ENCODE data around the gene TACR3. TPM values are rescaled to one million over a fixed set of nuclear protein-coding genes. Genes with fewer than 3 reads are reported as not detected.
"Not testable (repeated sequence)": the region's sequence is repeated elsewhere in the genome, so short reads cannot be mapped to it uniquely, and the experiment has no call there.

TACR3 gene
- total RNA-seq, 1 donor from 2014 or later = not detected

- intact Hi-C loops (cut with micrococcal nuclease) = no loop called here
- no peak for DNase-seq
- no peak overlapping the region for H3K4me3 ChIP-seq
- no peaks in the 10 kb centered on the region for H3K9me3 ChIP-seq (replicated peaks)
- TF ChIP-seq, protein P1, sequence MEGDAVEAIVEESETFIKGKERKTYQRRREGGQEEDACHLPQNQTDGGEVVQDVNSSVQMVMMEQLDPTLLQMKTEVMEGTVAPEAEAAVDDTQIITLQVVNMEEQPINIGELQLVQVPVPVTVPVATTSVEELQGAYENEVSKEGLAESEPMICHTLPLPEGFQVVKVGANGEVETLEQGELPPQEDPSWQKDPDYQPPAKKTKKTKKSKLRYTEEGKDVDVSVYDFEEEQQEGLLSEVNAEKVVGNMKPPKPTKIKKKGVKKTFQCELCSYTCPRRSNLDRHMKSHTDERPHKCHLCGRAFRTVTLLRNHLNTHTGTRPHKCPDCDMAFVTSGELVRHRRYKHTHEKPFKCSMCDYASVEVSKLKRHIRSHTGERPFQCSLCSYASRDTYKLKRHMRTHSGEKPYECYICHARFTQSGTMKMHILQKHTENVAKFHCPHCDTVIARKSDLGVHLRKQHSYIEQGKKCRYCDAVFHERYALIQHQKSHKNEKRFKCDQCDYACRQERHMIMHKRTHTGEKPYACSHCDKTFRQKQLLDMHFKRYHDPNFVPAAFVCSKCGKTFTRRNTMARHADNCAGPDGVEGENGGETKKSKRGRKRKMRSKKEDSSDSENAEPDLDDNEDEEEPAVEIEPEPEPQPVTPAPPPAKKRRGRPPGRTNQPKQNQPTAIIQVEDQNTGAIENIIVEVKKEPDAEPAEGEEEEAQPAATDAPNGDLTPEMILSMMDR (IDR thresholded peaks at IDR 0.05; ENCODE audit: borderline replicate concordance) = no peak
- H3K27me3 ChIP-seq (ENCODE audit: low read depth) = peaks cover 30% of the 10 kb centered on the region
- no peaks in the 10 kb centered on the region for H3K4me1 ChIP-seq
- H3K36me3 ChIP-seq = no peaks in the 10 kb centered on the region
- H3K27ac ChIP-seq (replicated peaks) = no peak overlapping the region
Observed at GRCh38 chr4:103721251-103721650, 1.5 kb upstream of the TACR3 start.

DNA sequence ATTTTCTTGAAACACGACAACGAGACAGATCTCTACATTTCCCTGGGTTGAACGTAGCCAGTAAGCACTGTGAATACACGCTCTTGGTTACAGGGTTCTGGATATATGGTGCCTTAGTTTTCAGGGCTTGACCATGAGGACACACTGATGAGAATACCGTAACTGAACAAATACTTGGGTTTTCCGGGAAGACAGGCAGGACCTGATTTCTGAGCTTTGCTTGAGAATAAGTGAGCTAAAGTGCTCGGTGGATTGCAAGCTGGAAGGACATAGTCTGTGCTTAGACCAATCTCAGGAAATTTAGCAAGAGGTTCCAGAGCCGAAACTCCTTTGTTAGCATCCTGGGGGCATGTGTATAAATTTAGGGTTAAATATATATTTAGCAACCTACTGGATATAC is 876 bp upstream of the TACR3 start:
- H3K4me3 ChIP-seq = no peak overlapping the region
- TF ChIP-seq, protein P1 (IDR thresholded peaks at IDR 0.05; ENCODE audit: borderline replicate concordance) = no peak
- H3K27me3 ChIP-seq (ENCODE audit: low read depth) = peaks cover 30% of the 10 kb centered on the region
- H3K4me1 ChIP-seq = no peaks in the 10 kb centered on the region
- no peaks in the 10 kb centered on the region for H3K36me3 ChIP-seq
- no peaks in the 10 kb centered on the region for H3K9me3 ChIP-seq (replicated peaks)
- no peak for DNase-seq
- intact Hi-C loops (cut with micrococcal nuclease) = no loop called here
- no peak overlapping the region for H3K27ac ChIP-seq (replicated peaks)

DNA sequence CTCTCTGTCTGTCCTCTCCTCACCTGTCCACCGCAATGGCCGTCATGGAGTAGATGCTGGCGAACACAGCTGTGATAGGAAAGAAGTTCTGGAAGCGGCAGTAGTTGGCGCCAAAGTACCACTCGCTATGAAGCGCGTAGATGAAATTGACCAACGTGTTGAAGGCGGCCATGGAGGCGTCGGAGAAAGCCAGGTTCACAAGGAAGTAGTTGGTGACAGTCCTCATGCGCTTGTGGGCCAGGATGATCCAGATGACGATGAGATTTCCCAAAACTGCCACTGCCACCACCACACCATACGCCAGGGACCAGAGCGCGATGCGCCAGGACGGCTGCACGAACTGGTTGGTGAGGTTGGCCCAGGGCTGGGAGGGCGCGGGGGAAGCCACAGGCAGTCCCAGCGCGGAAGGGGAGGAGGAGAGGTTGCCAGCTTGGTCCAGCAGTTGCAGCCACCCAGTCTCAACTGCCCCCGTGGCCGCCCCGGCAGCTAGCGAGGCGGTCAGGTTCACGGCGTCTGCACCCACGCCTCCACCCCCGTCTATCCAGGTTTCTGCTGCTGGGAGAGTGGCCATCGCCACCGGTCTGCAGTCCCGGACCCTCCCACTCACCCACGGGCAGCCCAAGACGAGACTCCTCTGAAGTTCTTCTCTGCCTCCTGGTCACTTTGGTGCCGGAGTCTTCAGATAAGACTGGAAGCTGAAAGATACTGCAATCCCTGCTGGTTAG is 518 bp downstream of the TACR3 start:
- Histone ChIP-seq H3K27ac (replicated peaks) (no peak overlapping the region), H3K36me3 (no peaks in the 10 kb centered on the region), H3K4me1 (no peaks in the 10 kb centered on the region), H3K9me3 (replicated peaks) (no peaks in the 10 kb centered on the region), H3K4me3 (peak overlapping the region; percentile 36), H3K27me3 (ENCODE audit: low read depth) (peaks cover 30% of the 10 kb centered on the region)
- DNase-seq = no peak
- TF ChIP-seq, protein P1 (IDR thresholded peaks at IDR 0.05; ENCODE audit: borderline replicate concordance) = no peak
- intact Hi-C loops (cut with micrococcal nuclease) = no loop called here

DNA sequence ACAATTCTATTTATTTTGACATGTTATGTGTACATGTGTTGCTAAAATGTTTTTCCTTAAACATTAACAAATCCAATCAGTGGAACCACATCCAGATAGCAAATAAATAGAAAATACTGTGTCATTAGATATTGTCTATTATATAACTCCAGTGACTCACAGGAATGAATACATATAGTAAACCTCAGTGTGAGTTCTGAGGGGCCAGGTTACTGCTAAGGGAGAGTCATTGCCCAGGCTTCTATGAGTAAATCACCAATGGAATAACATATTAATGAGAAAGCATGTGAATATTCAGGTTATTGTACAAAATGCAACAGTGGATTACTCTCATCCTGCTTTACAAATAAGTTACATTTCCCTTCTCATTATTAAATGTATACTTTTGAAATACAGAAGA is 27.2 kb downstream of the TACR3 start:
- intact Hi-C loops (cut with micrococcal nuclease) = no loop called here
- TF ChIP-seq, protein P1 (IDR thresholded peaks at IDR 0.05; ENCODE audit: borderline replicate concordance) = no peak
- no peak overlapping the region for H3K4me3 ChIP-seq
- peaks cover 29% of the 10 kb centered on the region for H3K9me3 ChIP-seq (replicated peaks)
- H3K27me3 ChIP-seq (ENCODE audit: low read depth) = no peaks in the 10 kb centered on the region
- no peak overlapping the region for H3K27ac ChIP-seq (replicated peaks)
- H3K4me1 ChIP-seq = no peaks in the 10 kb centered on the region
- no peaks in the 10 kb centered on the region for H3K36me3 ChIP-seq
- no peak for DNase-seq

DNA sequence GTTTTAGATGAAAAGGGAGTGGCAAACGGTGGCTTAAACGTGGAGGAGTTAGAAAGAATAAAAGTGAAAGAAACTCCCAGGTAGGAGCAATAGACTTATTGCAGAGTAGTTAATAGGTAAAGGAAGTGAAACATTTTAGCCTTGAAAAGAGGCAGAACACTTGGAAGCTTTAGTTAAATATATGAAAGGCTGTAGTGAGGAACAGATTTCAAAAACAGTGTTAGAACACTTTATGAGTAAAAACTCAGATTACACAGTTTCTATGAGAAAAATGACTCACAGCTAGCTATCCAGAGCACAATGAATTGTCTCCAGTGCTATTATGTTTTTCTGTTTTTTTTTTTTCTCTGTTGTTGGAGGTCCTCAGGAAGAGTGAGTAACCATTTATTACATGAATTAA is 45.8 kb downstream of the TACR3 start:
- intact Hi-C loops (cut with micrococcal nuclease) = no loop called here
- Histone ChIP-seq H3K4me1 (no peaks in the 10 kb centered on the region), H3K36me3 (no peaks in the 10 kb centered on the region), H3K27ac (replicated peaks) (no peak overlapping the region), H3K27me3 (ENCODE audit: low read depth) (no peaks in the 10 kb centered on the region), H3K9me3 (replicated peaks) (peaks cover 46% of the 10 kb centered on the region), H3K4me3 (no peak overlapping the region)
- no peak for DNase-seq
- TF ChIP-seq, protein P1 (IDR thresholded peaks at IDR 0.05; ENCODE audit: borderline replicate concordance) = no peak

GRCh38 chr4:103666764-103667163 is 53.0 kb downstream of the TACR3 start:
- peaks cover 13% of the 10 kb centered on the region for H3K9me3 ChIP-seq (replicated peaks)
- H3K36me3 ChIP-seq; H3K4me3 ChIP-seq; H3K27ac ChIP-seq (replicated peaks); H3K27me3 ChIP-seq (ENCODE audit: low read depth); intact Hi-C loops (cut with micrococcal nuclease); H3K4me1 ChIP-seq; DNase-seq: not testable (repeated sequence)

All from left ventricle myocardium inferior (tissue), 1 donor.